Hematopoietic multipotent progenitor cell treated with erythropoietin and hydrocortisone succinate and interleukin-3 and kit ligand, for 6 days (in vitro differentiated cells): ENCODE data around the gene PYGO1.
"Not testable (repeated sequence)": the region's sequence is repeated elsewhere in the genome, so short reads cannot be mapped to it uniquely, and the experiment has no call there.

Source experiments
- DNase-seq: peaks from one replicate; pipeline ENCODE4 v3.0.0-alpha.2; 2015

Gene PYGO1, protein sequence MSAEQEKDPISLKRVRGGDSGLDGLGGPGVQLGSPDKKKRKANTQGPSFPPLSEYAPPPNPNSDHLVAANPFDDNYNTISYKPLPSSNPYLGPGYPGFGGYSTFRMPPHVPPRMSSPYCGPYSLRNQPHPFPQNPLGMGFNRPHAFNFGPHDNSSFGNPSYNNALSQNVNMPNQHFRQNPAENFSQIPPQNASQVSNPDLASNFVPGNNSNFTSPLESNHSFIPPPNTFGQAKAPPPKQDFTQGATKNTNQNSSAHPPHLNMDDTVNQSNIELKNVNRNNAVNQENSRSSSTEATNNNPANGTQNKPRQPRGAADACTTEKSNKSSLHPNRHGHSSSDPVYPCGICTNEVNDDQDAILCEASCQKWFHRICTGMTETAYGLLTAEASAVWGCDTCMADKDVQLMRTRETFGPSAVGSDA

GRCh38 chr15:55588070-55588814 lies at the start of gene PYGO1:
Gene PYGO1 (minus strand): TSS chr15:55588345. CDS start chr15:55587883, 462 bp downstream.
- peak; percentile 65 for DNase-seq

- DNase-seq, result no peak
Observed at GRCh38 chr15:55637086-55637485, 48.9 kb upstream of the PYGO1 start.

GRCh38 chr15:55633731-55634130 lies 45.6 kb upstream of the PYGO1 start:
- DNase-seq, result no peak

DNA sequence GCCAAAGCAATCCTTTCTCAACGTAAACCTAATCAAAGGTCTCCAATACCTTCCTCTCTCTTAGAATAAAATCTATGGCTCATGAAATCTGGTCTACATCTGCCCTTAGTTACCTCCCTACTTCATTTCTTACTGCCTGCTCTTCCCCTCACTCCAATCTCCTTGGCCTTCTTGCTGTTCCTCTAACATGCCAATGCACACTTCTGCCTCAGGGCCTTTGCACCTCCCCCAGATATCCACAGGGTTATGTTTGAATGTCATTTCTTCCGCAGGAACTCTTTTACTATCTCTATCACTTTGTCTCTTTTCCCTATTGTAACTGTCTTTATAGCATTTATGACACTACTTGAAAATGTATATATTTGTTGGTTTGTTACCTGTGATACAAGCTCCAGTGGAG lies 44.3 kb upstream of the PYGO1 start:
- no peak for DNase-seq

GRCh38 chr15:55630858-55631257 lies 42.7 kb upstream of the PYGO1 start:
- DNase-seq, result no peak

- no peak for DNase-seq
Observed at GRCh38 chr15:55628369-55628730, 40.2 kb upstream of the PYGO1 start.

DNA sequence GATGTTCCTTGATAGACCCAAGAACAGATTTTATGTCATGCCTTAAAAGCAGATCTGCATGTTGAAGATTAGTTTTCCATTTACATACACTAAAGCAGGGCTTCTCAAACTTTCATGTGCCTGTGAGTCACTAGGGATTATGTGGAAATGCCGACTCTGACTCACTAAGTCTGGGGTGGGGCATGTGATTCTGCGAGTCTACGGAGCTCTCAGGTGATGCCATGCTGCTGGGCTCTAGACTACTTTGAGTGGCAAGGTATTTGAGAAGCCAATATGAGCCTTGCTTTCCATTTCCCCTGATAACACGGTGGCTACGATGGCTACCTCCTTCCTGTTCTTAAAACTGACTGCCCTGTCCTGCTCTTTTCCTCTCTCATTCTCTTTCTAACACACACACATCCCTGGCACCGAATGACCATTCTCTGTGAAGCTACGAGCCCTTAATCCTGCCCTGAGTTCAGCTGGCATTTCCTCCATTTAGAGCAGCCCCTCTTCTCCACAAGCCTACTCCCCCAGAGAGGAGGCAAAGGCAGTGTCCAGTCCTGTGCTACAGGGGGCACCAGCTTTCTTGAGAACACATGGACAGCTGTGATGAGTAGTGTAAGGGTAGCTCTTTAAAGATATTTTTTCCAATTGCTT lies 39.7 kb upstream of the PYGO1 start:
- DNase-seq, result no peak

DNA sequence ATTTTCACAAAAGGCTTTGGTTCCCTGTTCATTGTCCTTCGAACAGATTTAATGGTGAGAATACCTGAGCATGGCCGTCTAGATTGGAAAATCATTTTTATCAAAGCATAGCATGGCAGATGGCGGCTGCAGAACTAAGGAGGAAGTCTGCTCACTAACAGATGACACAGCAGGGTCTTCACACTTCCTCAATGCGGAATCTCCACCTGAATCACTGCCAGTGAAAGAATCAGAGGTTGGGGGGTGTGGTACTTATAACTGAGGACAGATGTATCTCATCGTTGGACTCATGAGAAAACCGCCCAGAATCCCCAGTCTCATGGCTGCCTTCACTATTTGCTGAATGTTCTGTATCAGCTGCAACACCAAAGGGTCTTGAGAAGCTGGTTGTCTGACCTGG lies 31.6 kb upstream of the PYGO1 start:
- DNase-seq, result no peak

DNA sequence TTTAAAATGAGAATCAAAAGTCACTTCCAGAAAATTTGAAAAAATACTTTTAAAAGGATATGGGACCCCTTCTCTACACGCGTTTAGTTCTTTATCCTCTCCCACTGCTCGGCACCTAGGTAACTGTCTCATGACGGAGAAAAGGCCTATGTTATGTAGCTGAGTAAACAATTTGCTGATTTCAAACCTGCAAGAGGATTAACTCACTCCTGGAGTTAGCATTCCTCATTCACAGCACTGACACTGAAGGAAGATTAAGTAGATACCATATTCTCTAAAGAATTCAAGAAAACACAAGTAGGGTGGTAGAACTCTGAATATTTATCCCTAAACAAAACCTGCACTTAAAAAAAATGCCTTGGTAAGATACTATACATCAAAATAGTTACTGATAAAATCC lies 30.2 kb upstream of the PYGO1 start:
- no peak for DNase-seq

- no peak for DNase-seq
Observed at GRCh38 chr15:55615445-55615844, 27.3 kb upstream of the PYGO1 start.

GRCh38 chr15:55613727-55614126 lies 25.6 kb upstream of the PYGO1 start:
- no peak for DNase-seq

DNA sequence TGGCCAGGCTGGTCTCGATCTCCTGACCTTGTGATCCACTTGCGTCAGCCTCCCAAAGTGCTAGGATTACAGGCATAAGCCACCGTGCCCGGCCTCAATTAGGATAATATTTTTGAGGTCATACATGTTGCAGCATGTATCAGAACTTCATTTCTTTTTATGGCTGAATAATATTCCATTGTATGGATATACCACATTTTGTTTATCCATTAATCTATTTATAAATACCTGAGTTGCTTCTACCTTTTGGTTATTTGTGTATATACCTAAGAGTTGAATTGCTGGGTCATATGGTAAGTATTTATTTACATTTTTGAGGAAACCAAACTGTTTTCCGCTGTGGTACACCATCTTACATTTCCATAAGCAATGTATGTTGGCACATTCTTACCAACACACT lies 18.1 kb upstream of the PYGO1 start:
- DNase-seq, result no peak

DNA sequence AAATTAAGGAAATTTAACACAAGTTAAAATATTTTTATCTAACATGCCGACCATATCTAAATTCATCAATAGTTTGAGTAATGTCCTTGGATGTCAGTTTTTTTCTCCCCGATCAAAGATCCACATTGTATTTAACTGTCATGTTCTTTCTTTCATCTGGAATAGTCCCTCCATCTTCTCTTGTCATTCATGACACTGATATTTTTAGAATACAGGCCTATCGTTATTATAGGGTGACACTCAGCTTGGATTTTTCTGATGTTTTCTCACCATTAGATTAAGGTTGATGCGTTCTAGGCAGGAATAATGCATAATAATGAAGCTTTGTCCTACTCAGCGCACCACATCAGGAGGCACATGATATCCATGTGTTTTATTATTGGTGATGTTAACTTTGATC lies 13.2 kb upstream of the PYGO1 start:
- no peak for DNase-seq

- DNase-seq, result no peak
Observed at GRCh38 chr15:55599439-55599838, 11.3 kb upstream of the PYGO1 start.

DNA sequence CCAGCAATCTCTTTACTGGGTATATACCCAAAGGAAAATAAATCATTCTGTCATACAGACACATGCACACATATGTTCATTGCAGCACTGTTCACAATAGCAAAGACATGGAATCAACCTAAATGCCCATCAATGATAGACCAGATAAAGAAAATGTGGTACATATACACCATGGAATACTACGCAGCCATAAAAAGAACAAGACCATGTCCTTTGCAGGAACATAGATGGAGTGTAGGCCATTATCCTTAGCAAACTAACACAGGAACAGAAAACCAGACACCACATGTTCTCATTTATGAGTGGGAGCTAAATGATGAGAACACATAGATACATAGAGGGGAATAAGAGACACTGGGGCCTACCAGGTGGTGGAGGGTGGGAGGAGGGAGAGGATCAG lies 4.9 kb upstream of the PYGO1 start:
- DNase-seq, result not testable (repeated sequence)

GRCh38 chr15:55590788-55591187 lies 2.6 kb upstream of the PYGO1 start:
- DNase-seq, result no peak

DNA sequence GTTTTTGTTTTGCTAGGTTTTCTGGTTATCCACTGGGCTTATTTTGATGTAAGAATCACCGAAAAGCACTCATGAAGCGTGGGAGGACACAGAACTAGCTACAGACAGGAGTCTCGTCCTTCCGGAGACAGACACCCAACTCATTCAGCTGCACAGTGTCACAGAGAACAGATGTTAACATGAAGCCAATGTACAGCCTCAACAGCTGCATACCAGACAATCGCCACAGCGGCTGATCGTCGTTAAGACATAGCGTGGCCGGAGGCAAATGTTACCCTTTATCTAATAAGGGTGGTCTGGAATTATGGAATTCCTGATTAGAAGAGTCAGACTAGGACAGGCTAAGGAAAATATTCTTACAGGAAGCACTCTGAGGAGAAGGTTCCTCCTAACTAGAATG lies 1.1 kb upstream of the PYGO1 start:
- no peak for DNase-seq

DNA sequence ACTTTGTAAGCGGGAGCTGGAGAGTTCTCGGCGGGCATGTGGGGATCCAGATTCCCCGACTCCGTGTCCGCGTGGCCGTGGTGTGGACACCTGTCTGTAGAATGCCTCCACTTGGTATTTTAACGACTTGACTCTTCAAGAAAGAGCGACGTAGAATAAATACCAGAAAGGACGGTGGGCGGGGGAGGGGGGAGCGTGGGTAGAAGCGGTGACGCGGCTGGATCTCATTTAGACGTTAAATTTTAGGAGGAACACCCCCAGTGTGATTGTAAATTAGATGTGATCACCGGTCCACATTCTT lies 620 bp upstream of the PYGO1 start:
- no peak for DNase-seq

GRCh38 chr15:55587321-55588069 lies 650 bp downstream of the PYGO1 start:
- peak; percentile 23 for DNase-seq

DNA sequence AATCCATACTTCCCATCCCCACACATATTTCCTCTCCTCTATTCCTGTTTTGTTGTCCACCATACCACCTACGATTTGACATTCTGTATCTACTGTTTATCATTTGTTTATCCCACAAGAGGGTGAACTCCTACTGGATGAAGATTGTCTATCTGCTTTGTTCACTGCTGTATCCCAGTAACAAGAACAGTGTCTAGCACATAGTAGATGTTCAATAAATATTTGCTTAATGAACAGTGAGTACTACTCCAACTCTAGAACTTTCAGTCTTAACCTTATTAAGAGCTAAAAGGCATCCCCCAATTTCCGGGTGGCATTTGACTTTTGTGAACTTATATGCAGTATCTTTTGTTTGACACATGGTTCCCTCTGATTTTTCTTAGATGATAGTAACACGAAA lies 1.3 kb downstream of the PYGO1 start:
- no peak for DNase-seq

GRCh38 chr15:55576943-55577342 lies 11.2 kb downstream of the PYGO1 start:
- DNase-seq, result no peak

GRCh38 chr15:55574096-55574495 lies 14.0 kb downstream of the PYGO1 start:
- DNase-seq, result no peak

DNA sequence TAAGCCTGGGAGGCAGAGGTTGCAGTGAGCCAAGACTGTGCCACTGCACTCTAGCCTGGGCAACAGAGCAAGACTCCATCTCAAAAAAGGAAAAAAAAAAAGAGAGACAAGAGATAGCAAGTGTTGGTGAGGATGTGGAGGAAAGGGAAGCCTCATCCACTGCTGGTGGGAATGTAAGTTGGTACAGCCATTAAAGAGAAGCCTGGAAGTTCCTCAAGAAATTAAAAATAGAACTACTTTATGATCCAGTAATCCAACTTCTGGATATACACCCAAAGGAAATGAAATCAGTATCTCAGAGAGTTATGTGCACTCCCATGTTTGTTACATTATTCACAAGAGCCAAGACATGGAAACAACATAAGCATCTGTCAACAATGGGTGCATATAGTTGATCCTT lies 14.9 kb downstream of the PYGO1 start:
- no peak for DNase-seq
